ENCODE results near the gene EML5.

Gene EML5

GRCh38 chr14:88612981-88613380 lies 179.8 kb downstream of the EML5 start:
- DNase-seq: peak; percentile 54

DNA sequence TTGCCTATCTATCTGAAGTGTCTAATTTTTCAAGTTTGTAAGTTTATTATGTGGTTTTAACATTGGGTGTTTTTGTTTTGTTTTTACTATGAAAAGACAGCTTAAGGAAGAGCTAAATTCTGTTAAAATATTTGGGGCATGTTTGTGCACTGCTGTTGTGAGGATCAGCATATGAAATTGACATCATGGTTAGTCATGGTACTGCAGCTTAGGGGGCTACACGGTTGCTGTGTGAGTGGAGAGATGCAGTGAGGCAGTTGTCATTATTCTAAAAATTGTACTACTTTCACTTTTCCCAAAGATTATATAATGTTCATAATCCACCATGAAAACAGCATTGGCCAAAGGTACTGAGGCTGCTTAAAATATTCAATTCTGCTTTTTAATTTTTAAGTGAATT lies 180.9 kb downstream of the EML5 start:
- DNase-seq: no peak

DNA sequence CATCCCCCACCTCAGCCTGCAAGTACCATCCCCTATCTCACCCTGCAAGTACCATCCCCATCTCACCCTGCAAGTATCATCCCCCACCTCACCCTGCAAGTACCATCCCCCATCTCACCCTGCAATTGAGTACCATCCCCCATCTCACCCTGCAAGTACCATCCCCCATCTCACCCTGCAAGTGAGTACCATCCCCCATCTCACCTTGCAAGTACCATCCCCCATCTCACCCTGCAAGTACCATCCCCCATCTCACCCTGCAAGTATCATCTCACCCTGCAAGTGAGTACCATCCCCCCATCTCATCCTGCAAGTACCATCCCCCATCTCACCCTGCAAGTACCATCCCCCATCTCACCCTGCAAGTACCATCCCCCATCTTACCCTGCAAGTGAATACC lies 184.9 kb downstream of the EML5 start:
- no peak for DNase-seq

GRCh38 chr14:88605594-88605993 lies 187.2 kb downstream of the EML5 start:
- DNase-seq: no peak

DNA sequence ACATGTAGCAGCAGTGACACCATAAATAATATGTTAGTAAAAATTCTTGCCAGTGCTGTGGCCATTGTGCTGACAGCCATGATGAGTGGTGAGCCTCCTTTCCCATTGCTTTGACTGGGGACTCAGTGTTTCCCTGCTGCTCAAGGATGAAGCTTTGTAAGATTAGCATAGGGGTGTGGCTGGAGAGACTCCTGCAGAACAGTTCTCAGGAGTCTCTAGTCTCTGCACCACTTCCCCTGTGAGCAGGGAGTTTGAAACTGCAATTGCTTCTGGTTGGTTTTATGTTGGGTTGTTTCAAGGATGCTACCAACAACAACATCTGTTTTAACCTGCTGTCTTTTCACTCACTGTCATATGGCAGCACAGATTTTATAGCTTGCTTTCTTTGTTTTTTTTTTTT lies 188.5 kb downstream of the EML5 start:
- peak; percentile 87 for DNase-seq

GRCh38 chr14:88599761-88600439 lies 192.9 kb downstream of the EML5 start:
- no peak for DNase-seq

DNA sequence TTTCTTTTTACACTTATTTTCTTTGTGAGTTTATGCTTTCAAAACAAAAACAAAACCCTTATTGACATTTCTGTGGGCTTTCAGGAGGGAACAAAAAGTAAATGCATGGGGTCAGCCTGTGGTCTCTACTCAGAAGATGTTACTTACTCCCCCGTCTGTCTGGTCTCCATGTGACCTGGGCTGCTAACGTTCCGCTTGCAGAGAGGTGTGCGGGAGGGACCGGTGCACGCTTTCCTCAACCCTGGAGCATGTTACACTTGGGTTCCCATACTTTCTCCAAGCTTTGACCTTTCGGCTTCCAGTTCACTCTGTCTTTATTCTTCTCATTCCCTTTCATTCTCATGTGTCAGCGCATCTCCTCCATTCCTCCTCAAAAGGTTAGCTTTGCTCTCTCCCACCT lies 193.4 kb downstream of the EML5 start:
- DNase-seq: no peak

DNA sequence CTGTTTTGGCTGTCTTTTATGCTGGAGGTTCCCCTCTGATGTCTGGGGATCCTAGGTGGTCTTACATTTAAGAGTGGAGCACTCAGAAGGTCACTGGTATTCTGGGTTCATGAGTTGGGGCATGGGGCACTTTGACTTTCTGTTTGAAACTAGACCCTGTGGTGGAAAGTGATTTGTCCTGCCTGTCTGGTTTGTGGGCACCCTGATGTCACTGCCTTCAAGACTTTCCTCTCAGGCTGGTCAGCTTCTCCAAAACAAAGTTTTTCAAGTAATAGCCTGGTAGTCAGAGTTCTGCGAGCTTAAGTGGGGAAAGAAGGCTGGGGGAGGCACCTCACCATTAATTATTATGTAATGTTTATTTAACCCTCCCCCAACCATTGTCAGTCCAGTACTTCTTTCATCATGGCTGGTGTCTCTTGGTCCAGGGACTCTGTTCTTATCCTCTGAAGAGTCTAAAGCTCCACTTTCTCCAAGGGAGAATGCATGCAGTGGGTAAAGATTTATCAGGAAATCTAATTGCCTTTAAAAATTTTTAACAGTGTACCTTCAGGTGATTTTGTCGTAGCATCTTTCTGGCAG lies 194.6 kb downstream of the EML5 start:
- no peak for DNase-seq

DNA sequence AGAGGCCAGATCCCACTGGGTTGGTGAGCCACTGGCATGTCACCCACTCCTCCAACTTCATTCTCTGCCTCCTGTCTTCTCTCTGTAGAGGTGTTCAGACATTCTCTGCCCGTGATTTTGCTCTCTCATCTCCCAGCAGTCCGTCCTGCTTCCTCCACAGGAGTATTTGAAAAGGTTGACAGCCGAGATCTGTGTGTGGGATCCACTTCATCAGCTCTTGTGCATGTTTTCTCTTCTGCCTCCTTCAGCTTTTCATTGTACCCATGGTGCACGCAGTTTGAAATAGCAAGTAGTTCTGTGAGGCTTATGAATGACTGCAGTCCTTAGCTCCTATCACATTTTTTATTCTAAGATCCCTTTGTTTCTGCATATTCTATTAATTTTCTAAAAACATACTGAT lies 195.2 kb downstream of the EML5 start:
- DNase-seq: no peak

DNA sequence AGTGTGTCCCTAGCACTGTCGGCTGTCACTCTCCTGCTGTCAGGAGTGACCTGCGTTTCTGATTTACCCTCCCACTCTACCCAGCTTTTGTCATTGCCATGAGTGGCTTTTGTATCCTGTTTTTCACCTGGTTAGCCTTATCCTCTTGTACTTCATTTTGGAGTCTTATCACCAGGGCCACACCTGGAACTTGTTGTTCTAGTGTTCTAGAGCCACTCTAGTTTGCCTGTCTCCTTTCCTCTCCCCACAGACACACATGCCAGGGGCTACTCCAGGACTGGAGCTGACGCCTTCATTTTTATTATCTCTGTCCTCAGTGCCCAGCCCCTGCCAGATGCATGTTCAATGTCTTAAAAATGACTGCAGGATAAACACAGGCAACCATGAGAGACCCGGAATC lies 195.7 kb downstream of the EML5 start:
- DNase-seq: no peak

- peak; percentile 78 for DNase-seq
These were observed 200.7 kb downstream of the EML5 start for GRCh38 chr14:88592031-88592430.

DNA sequence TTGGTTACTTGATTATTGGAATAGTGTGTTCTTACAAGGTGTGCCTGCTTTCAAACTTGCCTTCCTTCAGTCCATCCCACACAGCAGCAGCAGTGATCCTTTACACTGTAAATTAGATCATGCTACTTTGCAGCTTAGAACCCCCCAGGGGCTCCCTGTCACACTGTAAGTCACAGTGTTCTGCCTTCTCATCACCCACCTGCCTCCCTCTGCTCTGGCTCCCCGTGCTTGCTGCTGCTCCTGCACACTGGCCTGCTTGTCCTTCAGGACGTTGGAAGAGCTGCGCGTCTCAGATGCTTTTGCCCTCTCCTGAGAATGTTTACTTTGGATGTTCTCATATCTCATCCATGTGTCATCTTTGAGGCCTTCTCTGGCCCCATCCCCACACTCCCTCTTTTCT lies 202.6 kb downstream of the EML5 start:
- DNase-seq: peak; percentile 32

DNA sequence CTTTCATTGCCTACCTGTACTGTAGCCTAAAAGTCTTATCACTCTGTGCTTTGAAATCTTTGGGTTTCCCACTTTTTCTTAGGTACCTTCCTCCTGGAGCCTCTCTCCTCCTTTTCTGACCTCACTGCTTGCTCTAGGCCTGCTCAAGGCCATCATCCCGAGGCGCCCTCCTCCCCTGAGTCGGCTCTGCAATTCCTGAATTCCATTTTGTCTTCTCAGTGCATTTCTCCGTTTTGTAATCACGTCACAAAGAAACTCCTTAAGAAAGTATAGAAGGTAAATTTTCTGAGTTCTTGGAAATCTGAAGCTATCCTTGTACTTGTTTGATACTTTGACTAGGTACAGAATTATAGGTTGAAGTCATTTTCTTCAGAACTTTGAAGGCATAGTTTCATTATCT lies 204.7 kb downstream of the EML5 start:
- DNase-seq: no peak

GRCh38 chr14:88584451-88584850 lies 208.3 kb downstream of the EML5 start:
- no peak for DNase-seq

DNA sequence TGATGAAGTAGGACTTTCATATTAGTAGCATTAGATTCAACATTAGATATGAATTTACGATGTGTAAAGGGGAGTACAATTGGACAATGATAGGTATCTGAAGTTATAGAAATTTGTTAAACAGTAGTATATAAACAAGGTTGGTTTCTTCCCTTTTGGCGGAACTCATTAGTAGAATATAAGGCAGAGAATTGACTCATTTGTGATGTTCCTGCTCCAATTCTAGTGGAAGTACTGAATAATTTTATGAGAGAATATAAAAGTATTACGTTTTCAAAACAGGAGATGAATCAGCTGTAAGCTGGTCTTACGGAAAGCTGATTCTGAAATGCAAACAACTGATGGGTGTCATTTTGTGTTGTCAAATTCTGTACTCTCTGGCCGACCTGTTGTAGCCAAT lies 216.5 kb downstream of the EML5 start:
- no peak for DNase-seq

- no peak for DNase-seq
These were observed 220.6 kb downstream of the EML5 start for GRCh38 chr14:88572117-88572516.

- DNase-seq: no peak
These were observed 224.6 kb downstream of the EML5 start for GRCh38 chr14:88568196-88568595.

- DNase-seq: no peak
These were observed 227.3 kb downstream of the EML5 start for GRCh38 chr14:88565427-88565826.

- DNase-seq: no peak
These were observed 228.9 kb downstream of the EML5 start for GRCh38 chr14:88563845-88564244.

DNA sequence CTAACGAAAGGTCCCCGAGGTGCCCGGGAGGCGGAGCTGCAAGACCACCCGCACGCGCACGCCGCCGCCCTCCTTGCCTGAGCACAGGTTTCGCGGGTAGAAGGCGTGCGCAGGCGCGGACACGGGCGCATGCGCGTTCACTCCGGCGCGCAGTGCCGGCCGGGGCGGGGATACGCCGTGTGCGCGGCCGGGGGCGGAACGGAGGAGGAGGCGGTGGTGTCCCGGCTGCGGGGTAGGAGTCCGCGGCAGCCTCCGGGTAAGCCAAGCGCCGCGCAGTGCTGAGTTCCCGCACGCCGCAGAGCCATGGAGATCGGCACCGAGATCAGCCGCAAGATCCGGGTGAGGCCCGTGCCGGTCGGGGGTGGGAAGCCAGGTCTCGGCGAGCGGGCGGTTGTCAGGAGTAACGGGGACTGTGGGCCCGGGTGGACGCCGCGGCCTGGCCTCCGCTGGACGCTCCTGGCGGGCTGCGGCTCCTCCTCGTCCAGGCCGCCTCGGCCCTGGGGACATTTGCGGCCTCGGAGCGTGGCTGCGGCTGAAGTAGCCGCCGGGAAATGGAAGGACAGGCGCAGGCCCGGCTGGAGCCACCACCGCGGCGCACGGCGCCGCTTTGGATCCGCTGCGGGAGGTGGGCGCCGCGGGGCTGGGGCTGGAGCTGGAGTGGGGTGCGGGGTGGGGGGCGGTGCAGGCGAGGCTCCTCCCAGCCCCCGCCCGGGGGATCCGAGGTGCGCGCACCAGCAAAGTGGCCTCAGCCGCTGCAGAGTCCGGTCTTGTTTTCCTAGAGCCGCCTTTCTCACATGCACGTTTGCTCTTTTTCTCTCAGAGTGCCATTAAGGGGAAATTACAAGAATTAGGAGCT lies 229.7 kb downstream of the EML5 start, which contains the start of gene ZC3H14:
Gene ZC3H14 (plus strand): TSS at position 207 of the 856 bp plus-strand sequence. CDS start 97 bp downstream, at position 304.
- peak; percentile 94 for DNase-seq

- no peak for DNase-seq
These were observed 230.3 kb downstream of the EML5 start for GRCh38 chr14:88562532-88562830.

Data from NCI-H2171 treated with DMSO at 0.1 percent for 48 hours (cell line).